HCT116 (cell line): ENCODE data around the gene PISD. TPM values are rescaled to one million over a fixed set of nuclear protein-coding genes. Genes with fewer than 3 reads are reported as not detected.

Experiments used
- ATAC-seq: fragments of 200-7000 bp; cut with Tn5 transposase; 2 replicates; pipeline ENCODE4 v1.9.1; 2020; ENCODE audit warnings: mild to moderate bottlenecking, moderate library complexity
- BruUV-seq: library from RNA; stranded (reverse); fragments of 400-500 nt; replicated peaks from 2 replicates; lab custom pipeline; 2021; lab: Mats Ljungman, UMichigan
- CTCF ChIA-PET: fragments of 300-600 bp; sonication (Branson Sonifier 250); formaldehyde crosslinking; loops from one replicate; lab custom pipeline; 2021; ENCODE audit warnings: antibody characterized with exemption; lab: Charles Lee
- POLR2A ChIA-PET: fragments of 300-600, 350-600 bp; sonication (Branson Sonifier 250); formaldehyde crosslinking; loops from one replicate; lab custom pipeline; 2021; ENCODE audit warnings: antibody characterized with exemption; lab: Charles Lee
- RAD21 ChIA-PET, 2 experiments: fragments of 300-600 bp; sonication (Branson Sonifier 250); formaldehyde crosslinking; loops; one replicate each; lab custom pipeline; 2023; ENCODE audit warnings: low total read pairs in 2 of 2; ENCODE audit not compliant: uncharacterized antibody in 2 of 2, unreplicated experiment in 2 of 2, low non-redundant PET in 1 of 2; lab: Charles Lee
- DNase-seq: peaks from one replicate; pipeline ENCODE4 v3.0.0-alpha.2; 2010; ENCODE audit warnings: low read depth, low spot score
- H2AFZ ChIP-seq: fragments of 200-600 bp; shearing (Covaris generic), sonication (generic); 2 replicates; pipeline ENCODE4 v1.6.1; 2017; ENCODE audit warnings: low read depth, mixed run types, mixed read lengths, antibody characterized with exemption, low read length; ENCODE audit not compliant: poor library complexity, severe bottlenecking
- H3K27ac ChIP-seq: 2 replicates; pipeline ENCODE4 v1.5.1; 2012; ENCODE audit warnings: low read depth, low read length
- H3K27me3 ChIP-seq: fragments of 200-600 bp; sonication (generic); 2 replicates; pipeline ENCODE4 v1.6.1; 2016; ENCODE audit warnings: mixed run types, low read length, mixed read lengths; ENCODE audit not compliant: insufficient read depth
- H3K36me3 ChIP-seq, 2 experiments: fragments of 200-500 bp in 1 of 2; fragments of 200-600 bp in 1 of 2; sonication (Bioruptor generic) in 1 of 2; sonication (generic) in 1 of 2; 2 replicates each; pipeline versions ENCODE4 v1.5.1 to v1.6.1; 2014 to 2016; ENCODE audit warnings: low read length in 2 of 2, inconsistent platforms in 1 of 2, mixed read lengths in 1 of 2, mixed run types in 1 of 2; ENCODE audit not compliant: insufficient read depth in 2 of 2, control insufficient read depth in 1 of 2
- H3K4me1 ChIP-seq, 2 experiments: fragments of 200-600 bp in 1 of 2; sonication (generic) in 1 of 2; 2 replicates each; pipeline versions ENCODE4 v1.5.1 to v1.6.1; 2012 to 2017; ENCODE audit warnings: low read length in 2 of 2, inconsistent platforms in 1 of 2, mild to moderate bottlenecking in 1 of 2, mixed read lengths in 1 of 2, mixed run types in 1 of 2, moderate library complexity in 1 of 2; ENCODE audit not compliant: insufficient read depth in 2 of 2, control insufficient read depth in 1 of 2
- H3K4me2 ChIP-seq: fragments of 200-600 bp; sonication (generic); 2 replicates; pipeline ENCODE4 v1.6.1; 2017; ENCODE audit warnings: mixed run types, low read length, mixed read lengths
- H3K4me3 ChIP-seq, 2 experiments: fragments of 200-600 bp in 1 of 2; sonication (generic) in 1 of 2; replicated peaks in 1 of 2; 2 replicates each; pipeline ENCODE4 v1.5.1; 2011 to 2016; ENCODE audit warnings: low read length in 2 of 2, control low read depth in 1 of 2, low read depth in 1 of 2, mild to moderate bottlenecking in 1 of 2, mixed read lengths in 1 of 2, mixed run types in 1 of 2
- H3K79me2 ChIP-seq: fragments of 200-600 bp; sonication (generic); 2 replicates; pipeline ENCODE4 v1.6.1; 2017; ENCODE audit warnings: mild to moderate bottlenecking, mixed run types, low read length, moderate library complexity, mixed read lengths; ENCODE audit not compliant: insufficient read depth
- H3K9ac ChIP-seq: fragments of 200-600 bp; sonication (generic); 2 replicates; pipeline ENCODE4 v1.6.1; 2016; ENCODE audit warnings: low read length, mixed read lengths
- H3K9me2 ChIP-seq: fragments of 200-600 bp; sonication (generic), shearing (Covaris generic); 2 replicates; pipeline ENCODE4 v1.6.1; 2017; ENCODE audit warnings: mixed run types, mild to moderate bottlenecking, moderate library complexity; ENCODE audit not compliant: insufficient read depth
- H3K9me3 ChIP-seq, 2 experiments: fragments of 200-500 bp in 1 of 2; fragments of 200-600 bp in 1 of 2; sonication (Bioruptor generic) in 1 of 2; sonication (generic) in 1 of 2; 2 replicates each; pipeline ENCODE4 v1.6.1; 2014 to 2017; ENCODE audit warnings: low read length in 2 of 2, mixed read lengths in 2 of 2, inconsistent platforms in 1 of 2, low read depth in 1 of 2, mild to moderate bottlenecking in 1 of 2, mixed run types in 1 of 2, moderate library complexity in 1 of 2; ENCODE audit not compliant: control insufficient read depth in 1 of 2, insufficient read depth in 1 of 2
- H4K20me1 ChIP-seq: fragments of 200-600 bp; sonication (generic), shearing (Covaris generic); 2 replicates; pipeline ENCODE4 v1.6.1; 2017; ENCODE audit warnings: mixed run types, mild to moderate bottlenecking, moderate library complexity; ENCODE audit not compliant: insufficient read depth
- CBX3 ChIP-seq: IDR thresholded peaks from 2 replicates; pipeline ENCODE4 v1.6.1; 2012; ENCODE audit warnings: low read depth
- EGR1 ChIP-seq: IDR thresholded peaks from 2 replicates; pipeline ENCODE4 v1.6.1; 2012; ENCODE audit warnings: low read depth
- ELF1 ChIP-seq: IDR thresholded peaks from 2 replicates; pipeline ENCODE4 v1.6.1; 2012; ENCODE audit warnings: low read depth, borderline replicate concordance
- FOSL1 ChIP-seq: IDR thresholded peaks from 2 replicates; pipeline ENCODE4 v1.6.1; 2012; ENCODE audit warnings: low read depth
- POLR2A ChIP-seq: IDR thresholded peaks from 2 replicates; pipeline ENCODE4 v1.7.0; 2011; ENCODE audit warnings: borderline replicate concordance; ENCODE audit not compliant: insufficient read depth, insufficient read length; ENCODE audit errors: extremely low read depth
- POLR2AphosphoS5 ChIP-seq: IDR thresholded peaks from 2 replicates; pipeline ENCODE4 v1.6.1; 2011; ENCODE audit warnings: mild to moderate bottlenecking, low read depth, low read length, moderate library complexity
- SP1 ChIP-seq: IDR thresholded peaks from 2 replicates; pipeline ENCODE4 v1.6.1; 2012; ENCODE audit warnings: low read depth
- ZFX ChIP-seq: fragments of 450-650 bp; IDR thresholded peaks from 2 replicates; pipeline ENCODE4 v1.6.1; 2017
- ZNF274 ChIP-seq: fragments of 200-500 bp; sonication (Bioruptor generic); IDR thresholded peaks from 2 replicates; pipeline ENCODE4 v1.6.1; 2014; ENCODE audit warnings: mild to moderate bottlenecking, low read depth, low read length, inconsistent platforms
- intact Hi-C: fragments of 100-400 bp; cut with micrococcal nuclease; formaldehyde crosslinking; loops from 2 replicates; pipeline ENCODE4 v1.10.0; 2022
- total RNA-seq: library from RNA; stranded (reverse); gene quantifications from one replicate; pipeline ENCODE4 v1.2.1, GENCODE V29; 2021; ENCODE audit not compliant: unreplicated experiment
- TF ChIP-seq, protein P1 (sequence below): IDR thresholded peaks from 2 replicates; pipeline ENCODE4 v1.6.1; 2011; ENCODE audit warnings: mild to moderate bottlenecking, low read length, moderate library complexity; ENCODE audit not compliant: insufficient replicate concordance; ENCODE audit errors: extremely low read depth
- TF ChIP-seq, protein P2 (sequence below): IDR thresholded peaks from 2 replicates; pipeline ENCODE4 v1.6.1; 2012; ENCODE audit warnings: low read depth
- TF ChIP-seq, protein P3 (sequence below): IDR thresholded peaks from 2 replicates; pipeline ENCODE4 v1.6.1; 2012

PISD gene
- total RNA-seq, 1 experiment from 2014 or later, result 47.1 TPM

DNA sequence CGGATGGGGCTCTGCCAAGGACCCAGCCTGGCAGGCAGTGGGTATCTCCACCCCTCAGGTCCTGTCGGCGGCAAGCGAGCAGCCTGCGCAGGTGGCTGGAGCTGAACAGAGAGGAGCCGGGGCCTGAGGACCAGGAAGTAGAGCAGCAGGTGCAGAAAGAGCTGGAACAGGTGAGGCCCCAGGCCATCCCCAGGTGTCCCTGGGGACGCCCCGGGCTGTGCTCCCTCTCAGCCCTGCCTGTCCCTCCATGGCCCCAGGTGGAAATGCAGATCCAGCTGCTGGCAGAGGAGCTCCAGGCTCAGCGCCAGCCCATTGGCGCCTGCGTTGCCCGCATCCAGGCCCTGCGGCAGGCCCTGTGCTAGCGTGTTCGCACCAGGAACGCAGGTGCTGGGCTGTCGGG, 44.0 kb downstream of the PISD start:
- Histone ChIP-seq H3K27ac (peak overlapping the region; percentile 9; the same call in 1 of the 2 replicates), H2AFZ (no peak overlapping the region), H3K4me3 (no peak overlapping the region), H3K9me2 (no peaks in the 10 kb centered on the region), H3K79me2 (peaks cover 10% of the 10 kb centered on the region), H3K4me2 (no peak overlapping the region), H3K27me3 (no peaks in the 10 kb centered on the region), H3K4me1 (no peaks in the 10 kb centered on the region), H4K20me1 (no peaks in the 10 kb centered on the region), H3K9me3 (no peaks in the 10 kb centered on the region), H3K9ac (no peak overlapping the region), H3K36me3 (peaks cover 7 to 16% of the 10 kb centered on the region in 2 experiments; a peak in 2 of 4 replicates)
- ATAC-seq (no peak), DNase-seq (no peak)
- intact Hi-C loops, result no loop called here
- CTCF ChIA-PET, result no interaction called here
- BruUV-seq, result no TSS peak
- TF ChIP-seq ELF1 (no peak), SP1 (no peak), CBX3 (no peak), EGR1 (no peak), ZFX (no peak), POLR2A (no peak), ZNF274 (no peak), FOSL1 (no peak), POLR2AphosphoS5 (no peak)
- TF ChIP-seq, protein P1, sequence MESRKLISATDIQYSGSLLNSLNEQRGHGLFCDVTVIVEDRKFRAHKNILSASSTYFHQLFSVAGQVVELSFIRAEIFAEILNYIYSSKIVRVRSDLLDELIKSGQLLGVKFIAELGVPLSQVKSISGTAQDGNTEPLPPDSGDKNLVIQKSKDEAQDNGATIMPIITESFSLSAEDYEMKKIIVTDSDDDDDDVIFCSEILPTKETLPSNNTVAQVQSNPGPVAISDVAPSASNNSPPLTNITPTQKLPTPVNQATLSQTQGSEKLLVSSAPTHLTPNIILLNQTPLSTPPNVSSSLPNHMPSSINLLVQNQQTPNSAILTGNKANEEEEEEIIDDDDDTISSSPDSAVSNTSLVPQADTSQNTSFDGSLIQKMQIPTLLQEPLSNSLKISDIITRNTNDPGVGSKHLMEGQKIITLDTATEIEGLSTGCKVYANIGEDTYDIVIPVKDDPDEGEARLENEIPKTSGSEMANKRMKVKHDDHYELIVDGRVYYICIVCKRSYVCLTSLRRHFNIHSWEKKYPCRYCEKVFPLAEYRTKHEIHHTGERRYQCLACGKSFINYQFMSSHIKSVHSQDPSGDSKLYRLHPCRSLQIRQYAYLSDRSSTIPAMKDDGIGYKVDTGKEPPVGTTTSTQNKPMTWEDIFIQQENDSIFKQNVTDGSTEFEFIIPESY, result no peak
- TF ChIP-seq, protein P2, sequence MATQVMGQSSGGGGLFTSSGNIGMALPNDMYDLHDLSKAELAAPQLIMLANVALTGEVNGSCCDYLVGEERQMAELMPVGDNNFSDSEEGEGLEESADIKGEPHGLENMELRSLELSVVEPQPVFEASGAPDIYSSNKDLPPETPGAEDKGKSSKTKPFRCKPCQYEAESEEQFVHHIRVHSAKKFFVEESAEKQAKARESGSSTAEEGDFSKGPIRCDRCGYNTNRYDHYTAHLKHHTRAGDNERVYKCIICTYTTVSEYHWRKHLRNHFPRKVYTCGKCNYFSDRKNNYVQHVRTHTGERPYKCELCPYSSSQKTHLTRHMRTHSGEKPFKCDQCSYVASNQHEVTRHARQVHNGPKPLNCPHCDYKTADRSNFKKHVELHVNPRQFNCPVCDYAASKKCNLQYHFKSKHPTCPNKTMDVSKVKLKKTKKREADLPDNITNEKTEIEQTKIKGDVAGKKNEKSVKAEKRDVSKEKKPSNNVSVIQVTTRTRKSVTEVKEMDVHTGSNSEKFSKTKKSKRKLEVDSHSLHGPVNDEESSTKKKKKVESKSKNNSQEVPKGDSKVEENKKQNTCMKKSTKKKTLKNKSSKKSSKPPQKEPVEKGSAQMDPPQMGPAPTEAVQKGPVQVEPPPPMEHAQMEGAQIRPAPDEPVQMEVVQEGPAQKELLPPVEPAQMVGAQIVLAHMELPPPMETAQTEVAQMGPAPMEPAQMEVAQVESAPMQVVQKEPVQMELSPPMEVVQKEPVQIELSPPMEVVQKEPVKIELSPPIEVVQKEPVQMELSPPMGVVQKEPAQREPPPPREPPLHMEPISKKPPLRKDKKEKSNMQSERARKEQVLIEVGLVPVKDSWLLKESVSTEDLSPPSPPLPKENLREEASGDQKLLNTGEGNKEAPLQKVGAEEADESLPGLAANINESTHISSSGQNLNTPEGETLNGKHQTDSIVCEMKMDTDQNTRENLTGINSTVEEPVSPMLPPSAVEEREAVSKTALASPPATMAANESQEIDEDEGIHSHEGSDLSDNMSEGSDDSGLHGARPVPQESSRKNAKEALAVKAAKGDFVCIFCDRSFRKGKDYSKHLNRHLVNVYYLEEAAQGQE, result no peak
- TF ChIP-seq, protein P3, sequence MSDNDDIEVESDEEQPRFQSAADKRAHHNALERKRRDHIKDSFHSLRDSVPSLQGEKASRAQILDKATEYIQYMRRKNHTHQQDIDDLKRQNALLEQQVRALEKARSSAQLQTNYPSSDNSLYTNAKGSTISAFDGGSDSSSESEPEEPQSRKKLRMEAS, result no peak
- POLR2A ChIA-PET, result interaction anchor here (0.7 kb wide), 1 partner anchor 12 kb away, joined by 3 read pairs; no protein-coding TSS in a partner anchor
- RAD21 ChIA-PET, result no interaction called here
